Esophagus squamous epithelium (tissue), 4 donors: Measurements from ENCODE around the gene ADIPOR2.
"Not testable (repeated sequence)": the region's sequence is repeated elsewhere in the genome, so short reads cannot be mapped to it uniquely, and the experiment has no call there.

Source experiments
- CTCF ChIP-seq, 6 experiments: fragments of 450-650 bp in 4 of 6; fragments of 200-600 bp in 2 of 6; sonication (generic) in 2 of 6; IDR thresholded peaks; one replicate each; pipeline ENCODE4 v1.5.1; 2016 to 2019; ENCODE audit warnings: antibody characterized with exemption in 6 of 6, mild to moderate bottlenecking in 4 of 6, moderate library complexity in 4 of 6
- POLR2A ChIP-seq, 4 donors: fragments of 450-650 bp; IDR thresholded peaks; one replicate each; pipeline ENCODE4 v1.6.1; 2017; ENCODE audit warnings: antibody characterized with exemption in 4 of 4, mild to moderate bottlenecking in 4 of 4, moderate library complexity in 3 of 4

GRCh38 chr12:1715459-1715858 is 24.6 kb downstream of the ADIPOR2 start:
- TF ChIP-seq CTCF, POLR2A (IDR thresholded peaks at IDR 0.05): not testable (repeated sequence)
